Stimulated activated CD8-positive, alpha-beta memory T cell treated with anti-CD3 and anti-CD28 coated beads, Interleukin-7, amount 100 ng/mL, for 24 hours (primary cell): Measurements from ENCODE around the gene CALM3.
A peak's percentile ranks its signal among the peaks of the same experiment; 100 is the strongest.

Experiments used
- DNase-seq: peaks from one replicate; pipeline ENCODE4 v3.0.0-alpha.2; 2020; ENCODE audit warnings: low read depth

Gene CALM3

GRCh38 chr19:46599716-46600373 is 1.3 kb upstream of the CALM3 start:
- no peak for DNase-seq

GRCh38 chr19:46600384-46601317 is 479 bp upstream of the CALM3 start:
- peak; percentile 95 for DNase-seq

GRCh38 chr19:46602392-46603194 is 1.5 kb downstream of the CALM3 start:
- no peak for DNase-seq

GRCh38 chr19:46603195-46603637 is 2.1 kb downstream of the CALM3 start:
- no peak for DNase-seq

- no peak for DNase-seq
These were observed 2.7 kb downstream of the CALM3 start for GRCh38 chr19:46603752-46604231.

- no peak for DNase-seq
These were observed 3.7 kb downstream of the CALM3 start for GRCh38 chr19:46604781-46605355.

GRCh38 chr19:46605356-46605821 is 4.3 kb downstream of the CALM3 start:
- DNase-seq = no peak

- no peak for DNase-seq
These were observed 4.9 kb downstream of the CALM3 start for GRCh38 chr19:46606019-46606418.

GRCh38 chr19:46606681-46607447 is 5.7 kb downstream of the CALM3 start:
- no peak for DNase-seq

- DNase-seq = no peak
These were observed 6.3 kb downstream of the CALM3 start for GRCh38 chr19:46607448-46607841.

- no peak for DNase-seq
These were observed 7.0 kb downstream of the CALM3 start for GRCh38 chr19:46608178-46608577.

GRCh38 chr19:46608581-46609345 is 7.6 kb downstream of the CALM3 start:
- no peak for DNase-seq

GRCh38 chr19:46609511-46610412 is 8.6 kb downstream of the CALM3 start:
- no peak for DNase-seq

- no peak for DNase-seq
These were observed 9.3 kb downstream of the CALM3 start for GRCh38 chr19:46610413-46610775.

- DNase-seq = no peak
These were observed 10.0 kb downstream of the CALM3 start for GRCh38 chr19:46610851-46611770.

GRCh38 chr19:46611776-46612175 is 10.6 kb downstream of the CALM3 start:
- DNase-seq = no peak

- no peak for DNase-seq
These were observed 12.4 kb downstream of the CALM3 start for GRCh38 chr19:46613525-46613924.

GRCh38 chr19:46614114-46614722 is 13.1 kb downstream of the CALM3 start:
- peak; percentile 81 for DNase-seq
